Measurements from ENCODE around the gene MIS18BP1. TPM values are rescaled to one million over a fixed set of nuclear protein-coding genes. Genes with fewer than 3 reads are reported as not detected.

Gene MIS18BP1
- total and polyA plus RNA-seq, 9 donors = 12.5 to 44.3 (median 20.4) TPM

DNA sequence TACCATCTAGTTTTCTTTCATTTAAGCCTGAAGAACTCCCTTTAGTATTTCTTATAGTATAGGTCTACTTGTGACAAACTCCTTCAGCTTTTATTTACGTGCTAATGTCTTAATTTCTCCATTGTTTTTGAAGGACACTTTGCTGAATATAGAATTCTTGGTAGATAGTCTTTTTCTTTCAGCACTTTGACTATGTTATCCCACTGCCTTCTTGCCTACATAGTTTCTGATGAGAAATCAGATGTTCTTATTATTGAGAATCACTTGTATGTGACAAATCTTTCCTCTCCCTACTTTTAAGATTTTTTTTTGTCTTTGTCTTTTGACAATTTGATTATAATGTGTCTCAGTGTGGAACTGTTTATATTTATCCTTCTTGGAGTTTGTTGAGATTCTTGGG, 5.1 kb upstream of the MIS18BP1 start:
- Histone ChIP-seq H3K9me3 (peaks cover 0 to 6% of the 10 kb centered on the region in 2 donors), H3K4me3 (no peak overlapping the region), H3K27me3 (no peaks in the 10 kb centered on the region), H3K27ac (no peak overlapping the region), H3K36me3 (no peaks in the 10 kb centered on the region), H3K4me1 (ENCODE audit: insufficient read depth) (no peaks in the 10 kb centered on the region)
- TF ChIP-seq, protein P1, sequence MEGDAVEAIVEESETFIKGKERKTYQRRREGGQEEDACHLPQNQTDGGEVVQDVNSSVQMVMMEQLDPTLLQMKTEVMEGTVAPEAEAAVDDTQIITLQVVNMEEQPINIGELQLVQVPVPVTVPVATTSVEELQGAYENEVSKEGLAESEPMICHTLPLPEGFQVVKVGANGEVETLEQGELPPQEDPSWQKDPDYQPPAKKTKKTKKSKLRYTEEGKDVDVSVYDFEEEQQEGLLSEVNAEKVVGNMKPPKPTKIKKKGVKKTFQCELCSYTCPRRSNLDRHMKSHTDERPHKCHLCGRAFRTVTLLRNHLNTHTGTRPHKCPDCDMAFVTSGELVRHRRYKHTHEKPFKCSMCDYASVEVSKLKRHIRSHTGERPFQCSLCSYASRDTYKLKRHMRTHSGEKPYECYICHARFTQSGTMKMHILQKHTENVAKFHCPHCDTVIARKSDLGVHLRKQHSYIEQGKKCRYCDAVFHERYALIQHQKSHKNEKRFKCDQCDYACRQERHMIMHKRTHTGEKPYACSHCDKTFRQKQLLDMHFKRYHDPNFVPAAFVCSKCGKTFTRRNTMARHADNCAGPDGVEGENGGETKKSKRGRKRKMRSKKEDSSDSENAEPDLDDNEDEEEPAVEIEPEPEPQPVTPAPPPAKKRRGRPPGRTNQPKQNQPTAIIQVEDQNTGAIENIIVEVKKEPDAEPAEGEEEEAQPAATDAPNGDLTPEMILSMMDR (IDR thresholded peaks at IDR 0.05) = no peak
- TF ChIP-seq POLR2A (IDR thresholded peaks at IDR 0.05) = no peak
- no peak for DNase-seq
- intact Hi-C loops (cut with DNase I) = loop anchor here in 1 of 4 donors (10.0 kb wide), 1 partner anchor 343 kb away; no protein-coding TSS in a partner anchor
- 70 to 92% (median 78%) methylated on average over 1 of the region's 1 CpG for WGBS, 3 donors

DNA sequence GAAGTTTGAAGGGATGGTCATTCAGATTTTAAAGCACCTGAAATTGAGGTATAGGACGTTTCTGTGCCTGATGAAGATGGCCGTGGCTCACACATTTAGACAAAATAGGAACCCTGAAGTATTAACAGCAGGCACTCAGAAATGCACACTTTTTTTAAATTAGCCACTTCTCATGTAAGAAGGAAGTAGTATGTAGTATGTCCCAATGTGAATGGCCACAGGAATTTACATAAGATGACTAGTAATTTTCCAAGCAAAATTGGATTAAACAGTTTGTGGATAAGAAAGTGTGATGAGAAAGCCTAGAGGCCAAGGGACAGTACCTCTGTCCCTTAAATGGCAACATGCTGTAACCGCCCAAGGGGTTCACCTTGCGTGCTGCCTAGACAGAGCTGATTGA, 1.8 kb upstream of the MIS18BP1 start:
- TF ChIP-seq, protein P1 (IDR thresholded peaks at IDR 0.05) = no peak
- no peak for TF ChIP-seq POLR2A (IDR thresholded peaks at IDR 0.05)
- TF ChIP-seq EP300 (IDR thresholded peaks at IDR 0.05) = no peak
- DNase-seq = no peak
- H3K27ac ChIP-seq = no peak overlapping the region
- 88 to 91% (median 90%) methylated on average over 4 of the region's 4 CpGs for WGBS, 3 donors
- H3K4me1 ChIP-seq (ENCODE audit: insufficient read depth) = peaks cover 3% of the 10 kb centered on the region
- H3K36me3 ChIP-seq = no peaks in the 10 kb centered on the region
- no peaks in the 10 kb centered on the region for H3K27me3 ChIP-seq
- no peak overlapping the region for H3K4me3 ChIP-seq
- intact Hi-C loops (cut with DNase I) = loop anchor here in 2 of 4 donors (5.0 to 10.0 kb wide), 4 partner anchors 117 to 357 kb away; partner anchors contain the start of gene FANCM (in 1 of the 2)
- peaks cover 0 to 6% of the 10 kb centered on the region in 2 donors for H3K9me3 ChIP-seq

DNA sequence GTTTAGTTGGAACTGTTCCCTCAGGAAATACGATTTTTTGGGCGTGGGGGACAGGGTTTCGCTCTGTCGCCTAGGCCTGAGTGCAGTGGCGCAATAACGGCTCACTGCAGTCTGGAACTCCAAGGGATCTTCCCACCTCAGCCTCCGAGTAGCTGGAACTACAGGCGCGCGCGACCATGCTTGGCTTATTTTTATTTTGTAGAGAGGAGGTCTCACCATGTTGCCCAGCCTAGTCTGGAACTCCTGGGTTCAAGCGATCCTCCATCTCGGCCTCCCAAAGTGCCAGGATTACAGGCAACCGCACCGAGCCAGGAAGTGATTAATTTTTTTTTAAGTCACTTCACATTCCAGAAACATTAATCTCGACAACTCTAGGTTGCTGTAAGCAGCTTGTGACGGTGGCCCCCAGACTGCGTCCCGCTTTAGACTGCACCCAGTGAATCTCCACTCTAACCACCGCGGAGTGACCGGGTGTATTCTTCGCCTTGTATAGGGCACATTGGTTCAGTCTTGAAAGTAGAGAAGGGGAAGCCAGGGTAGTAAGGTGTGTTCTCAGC, 830 bp upstream of the MIS18BP1 start:
- WGBS, 3 donors = 44 to 77% (median 64%) methylated on average over 23 of the region's 23 CpGs
- H3K9me3 ChIP-seq = peaks cover 0 to 5% of the 10 kb centered on the region in 2 donors
- peak; percentile 30 to 63 (median 49) for DNase-seq
- no peaks in the 10 kb centered on the region for H3K27me3 ChIP-seq
- no peak for TF ChIP-seq EP300 (IDR thresholded peaks at IDR 0.05)
- TF ChIP-seq POLR2A (IDR thresholded peaks at IDR 0.05) = no peak
- TF ChIP-seq, protein P1 (IDR thresholded peaks at IDR 0.05) = no peak
- H3K27ac ChIP-seq = peak overlapping the region; percentile 78 to 91
- no peaks in the 10 kb centered on the region for H3K36me3 ChIP-seq
- H3K4me3 ChIP-seq = peak overlapping the region; percentile 61
- intact Hi-C loops (cut with DNase I) = loop anchor here in 2 of 4 donors (5.0 to 10.0 kb wide), 4 partner anchors 117 to 357 kb away; partner anchors contain the start of gene FANCM (in 1 of the 2)
- peaks cover 10% of the 10 kb centered on the region for H3K4me1 ChIP-seq (ENCODE audit: insufficient read depth)

DNA sequence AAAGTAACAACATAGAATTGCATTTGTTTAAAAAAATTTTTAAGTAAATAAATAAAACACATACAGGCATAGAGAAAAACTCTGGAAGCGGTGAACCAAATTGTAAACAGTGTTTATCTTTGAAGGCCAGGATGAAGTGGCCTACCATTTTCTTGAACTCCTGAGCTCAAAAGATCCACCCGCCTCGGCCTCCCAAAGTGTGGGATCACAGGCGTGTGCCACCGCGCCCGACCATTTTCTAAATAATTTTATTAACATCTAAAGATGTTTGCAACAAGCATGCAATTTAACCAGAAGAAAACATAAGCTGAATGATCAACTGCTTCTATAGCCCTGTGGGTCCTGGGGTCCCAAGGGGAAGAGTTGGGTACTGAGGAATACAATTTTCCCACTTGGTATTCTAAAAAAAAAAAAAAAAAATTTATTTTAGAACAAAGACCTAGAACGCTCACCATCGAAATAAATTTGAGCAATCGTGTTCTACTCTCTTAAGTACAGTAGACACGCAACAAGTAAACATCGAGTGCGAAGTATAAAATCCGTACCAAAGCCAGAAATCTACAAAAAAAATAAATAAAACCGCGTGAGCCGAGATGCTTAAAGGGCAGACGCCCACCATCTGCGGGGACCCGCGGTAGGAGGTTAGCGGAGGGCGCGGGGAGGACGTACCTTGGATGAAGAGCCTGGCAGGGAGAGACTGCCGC, 484 bp downstream of the MIS18BP1 start:
- TF ChIP-seq EP300 (IDR thresholded peaks at IDR 0.05) = no peak
- TF ChIP-seq, protein P1 (IDR thresholded peaks at IDR 0.05) = no peak
- no peak for TF ChIP-seq POLR2A (IDR thresholded peaks at IDR 0.05)
- Histone ChIP-seq H3K36me3 (no peaks in the 10 kb centered on the region), H3K9me3 (no peaks in the 10 kb centered on the region), H3K27me3 (no peaks in the 10 kb centered on the region), H3K4me3 (peak overlapping the region; percentile 61), H3K4me1 (ENCODE audit: insufficient read depth) (peaks cover 10% of the 10 kb centered on the region), H3K27ac (peak overlapping the region; percentile 78 to 91)
- WGBS, 3 donors = 0 to 1% (median 1%) methylated on average over 26 of the region's 26 CpGs
- no peak for DNase-seq
- intact Hi-C loops (cut with DNase I) = loop anchor here in 2 of 4 donors (5.0 to 10.0 kb wide), 4 partner anchors 115 to 355 kb away; partner anchors contain the start of gene FANCM (in 1 of the 2)

Data from ovary (tissue), 9 donors.